SK-N-SH (cell line): Measurements from ENCODE around the gene FBXO27. TPM values are rescaled to one million over a fixed set of nuclear protein-coding genes. Genes with fewer than 3 reads are reported as not detected.

Experiments used
- CTCF ChIA-PET: fragments of 300-600, 350-600 bp; formaldehyde crosslinking; extraction: SDS; loops from one replicate; lab custom pipeline; 2021; lab: Yijun Ruan, JAX
- POLR2A ChIA-PET: fragments of 350-600 bp; sonication (Branson Sonifier 250); formaldehyde crosslinking; extraction: SDS; loops from one replicate; lab custom pipeline; 2020; ENCODE audit warnings: antibody characterized with exemption, inconsistent platforms; lab: Yijun Ruan, JAX
- DNase-seq: peaks from one replicate; pipeline ENCODE4 v3.0.0; 2012
- H2AFZ ChIP-seq: fragments of 200-600 bp; sonication (generic); 2 replicates; pipeline ENCODE4 v1.8.1; 2016; ENCODE audit warnings: antibody characterized with exemption, mild to moderate bottlenecking, low read depth
- H3F3A ChIP-seq: fragments of 200-600 bp; sonication (generic); replicated peaks from 2 replicates; pipeline ENCODE3; 2016; ENCODE audit warnings: antibody characterized with exemption, mild to moderate bottlenecking; ENCODE audit not compliant: insufficient read depth
- H3K27ac ChIP-seq, 2 experiments: fragments of 200-500 bp in 1 of 2; fragments of 200-600 bp in 1 of 2; sonication (Bioruptor generic) in 1 of 2; sonication (generic), shearing (Covaris generic) in 1 of 2; 2 replicates each; pipeline versions ENCODE4 v1.5.1 to v1.6.1; 2014 to 2016; ENCODE audit warnings: low read depth in 2 of 2, inconsistent platforms in 1 of 2, low read length in 1 of 2, mild to moderate bottlenecking in 1 of 2, mixed read lengths in 1 of 2
- H3K27me3 ChIP-seq: fragments of 200-600 bp; sonication (generic), shearing (Covaris generic); 2 replicates; pipeline ENCODE4 v1.6.1; 2016; ENCODE audit warnings: mixed run types; ENCODE audit not compliant: insufficient read depth
- H3K36me3 ChIP-seq, 2 experiments: fragments of 200-500 bp in 1 of 2; fragments of 200-600 bp in 1 of 2; sonication (Bioruptor generic) in 1 of 2; sonication (generic) in 1 of 2; replicated peaks in 1 of 2; 2 replicates each; pipeline versions ENCODE3 to v1.5.1; 2014 to 2016; ENCODE audit warnings: low read length in 1 of 2, mild to moderate bottlenecking in 1 of 2; ENCODE audit not compliant: insufficient read depth in 2 of 2, control insufficient read depth in 1 of 2
- H3K4me1 ChIP-seq, 2 experiments: fragments of 200-500 bp in 1 of 2; fragments of 200-600 bp in 1 of 2; sonication (Bioruptor generic) in 1 of 2; sonication (generic), shearing (Covaris generic) in 1 of 2; 2 replicates each; pipeline versions ENCODE4 v1.5.1 to v1.6.1; 2014 to 2016; ENCODE audit warnings: low read depth in 1 of 2, low read length in 1 of 2, mixed run types in 1 of 2; ENCODE audit not compliant: insufficient read depth in 2 of 2, control insufficient read depth in 1 of 2
- H3K4me2 ChIP-seq: fragments of 200-600 bp; sonication (generic), shearing (Covaris generic); 2 replicates; pipeline ENCODE4 v1.6.1; 2017; ENCODE audit warnings: mixed run types
- H3K4me3 ChIP-seq, 2 experiments: fragments of 200-500 bp in 1 of 2; fragments of 200-600 bp in 1 of 2; sonication (Bioruptor generic) in 1 of 2; sonication (generic), shearing (Covaris generic) in 1 of 2; 2 replicates each; pipeline versions ENCODE4 v1.5.1 to v1.8.1; 2014 to 2016; ENCODE audit warnings: low read depth in 2 of 2, inconsistent platforms in 1 of 2, low read length in 1 of 2, mild to moderate bottlenecking in 1 of 2, mixed read lengths in 1 of 2, moderate library complexity in 1 of 2
- H3K79me2 ChIP-seq: fragments of 200-600 bp; sonication (generic); 2 replicates; pipeline ENCODE4 v1.8.1; 2017; ENCODE audit warnings: mild to moderate bottlenecking; ENCODE audit not compliant: insufficient read depth
- H3K9ac ChIP-seq: fragments of 200-600 bp; sonication (generic); 2 replicates; pipeline ENCODE4 v1.6.1; 2017; ENCODE audit warnings: mixed run types
- H3K9me2 ChIP-seq: fragments of 200-600 bp; sonication (generic); 2 replicates; pipeline ENCODE4 v1.6.1; 2017; ENCODE audit warnings: mixed run types
- H3K9me3 ChIP-seq: fragments of 200-600 bp; sonication (generic); 2 replicates; pipeline ENCODE4 v1.6.1; 2017; ENCODE audit warnings: mixed run types, mild to moderate bottlenecking, moderate library complexity
- H4K20me1 ChIP-seq: fragments of 200-600 bp; sonication (generic); 2 replicates; pipeline ENCODE4 v1.6.1; 2017; ENCODE audit warnings: mild to moderate bottlenecking, mixed run types; ENCODE audit not compliant: insufficient read depth
- EP300 ChIP-seq, 2 experiments: IDR thresholded peaks; 2 replicates each; pipeline versions ENCODE4 v1.4.0 to v1.6.1; 2012; ENCODE audit warnings: borderline replicate concordance in 1 of 2, low read depth in 1 of 2, low read length in 1 of 2
- EZH2phosphoT487 ChIP-seq: fragments of 200-600 bp; sonication (generic); IDR thresholded peaks from 2 replicates; pipeline ENCODE4 v1.6.1; 2017; ENCODE audit warnings: low read depth, mixed run types, mild to moderate bottlenecking, antibody characterized with exemption, moderate library complexity, borderline replicate concordance
- FOXJ3 ChIP-seq: sonication (generic); formaldehyde crosslinking; IDR thresholded peaks from 2 replicates; pipeline ENCODE4 v1.5.1; 2020; ENCODE audit warnings: mild to moderate bottlenecking, missing genetic modification reagents
- GABPA ChIP-seq: IDR thresholded peaks from 2 replicates; pipeline ENCODE4 v1.4.0; 2012; ENCODE audit warnings: low read depth, mild to moderate bottlenecking
- GATA2 ChIP-seq: sonication (generic); formaldehyde crosslinking; IDR thresholded peaks from 2 replicates; pipeline ENCODE4 v1.5.0; 2020; ENCODE audit warnings: mild to moderate bottlenecking, missing genetic modification reagents
- IRF3 ChIP-seq: fragments of 150-350 bp; IDR thresholded peaks from 2 replicates; pipeline ENCODE4 v1.6.1; 2016; ENCODE audit warnings: mild to moderate bottlenecking, low read depth, low read length
- MXI1 ChIP-seq: IDR thresholded peaks from 2 replicates; pipeline ENCODE4 v1.6.1; 2012; ENCODE audit warnings: mild to moderate bottlenecking, low read depth, low read length, improper control_type of control experiment
- NFIC ChIP-seq: IDR thresholded peaks from 2 replicates; pipeline ENCODE4 v1.4.0; 2012; ENCODE audit warnings: borderline replicate concordance
- NRF1 ChIP-seq: IDR thresholded peaks from 2 replicates; pipeline ENCODE4 v1.6.1; 2012; ENCODE audit warnings: low read depth, mild to moderate bottlenecking, low read length
- RAD21 ChIP-seq: IDR thresholded peaks from 2 replicates; pipeline ENCODE4 v1.6.1; 2012; ENCODE audit warnings: mild to moderate bottlenecking, low read length
- RXRA ChIP-seq: IDR thresholded peaks from 2 replicates; pipeline ENCODE4 v1.4.0; 2012; ENCODE audit warnings: low read depth, mild to moderate bottlenecking, borderline replicate concordance
- SMC3 ChIP-seq: IDR thresholded peaks from 2 replicates; pipeline ENCODE4 v1.6.1; 2012; ENCODE audit warnings: low read depth, low read length, improper control_type of control experiment
- TAF1 ChIP-seq: IDR thresholded peaks from 2 replicates; pipeline ENCODE4 v1.6.1; 2012; ENCODE audit warnings: low read depth, mild to moderate bottlenecking, low read length, moderate library complexity, borderline replicate concordance
- USF1 ChIP-seq: IDR thresholded peaks from 2 replicates; pipeline ENCODE4 v1.4.0; 2012; ENCODE audit warnings: low read depth, borderline replicate concordance
- WGBS: methylation state at CpG from one replicate; pipeline ENCODE4 v1.1.6; 2017; ENCODE audit warnings: low lambda C conversion rate; 5-methylcytosine and 5-hydroxymethylcytosine counted together
- polyA plus RNA-seq, 3 experiments: library from polyadenylated mRNA; depleted of rRNA; stranded (reverse); fragments of >200 nt; gene quantifications; 2 replicates each; pipeline ENCODE4 v1.2.3, GENCODE V29; 2012
- TF ChIP-seq, protein P1 (sequence below): fragments of 150-350 bp; IDR thresholded peaks from 2 replicates; pipeline ENCODE4 v1.6.1; 2017; ENCODE audit warnings: antibody characterized with exemption, low read length, low read depth, borderline replicate concordance
- TF ChIP-seq, protein P2 (sequence below): IDR thresholded peaks from 2 replicates; pipeline ENCODE4 v1.4.0; 2012; ENCODE audit warnings: low read depth
- TF ChIP-seq, protein P3 (sequence below): IDR thresholded peaks from 2 replicates; pipeline ENCODE4 v1.4.0; 2012; ENCODE audit warnings: low read depth, borderline replicate concordance

Gene FBXO27
- polyA plus RNA-seq, 1 of the 3 experiments (the other 2 are of a cell fraction), result 5.8 TPM

DNA sequence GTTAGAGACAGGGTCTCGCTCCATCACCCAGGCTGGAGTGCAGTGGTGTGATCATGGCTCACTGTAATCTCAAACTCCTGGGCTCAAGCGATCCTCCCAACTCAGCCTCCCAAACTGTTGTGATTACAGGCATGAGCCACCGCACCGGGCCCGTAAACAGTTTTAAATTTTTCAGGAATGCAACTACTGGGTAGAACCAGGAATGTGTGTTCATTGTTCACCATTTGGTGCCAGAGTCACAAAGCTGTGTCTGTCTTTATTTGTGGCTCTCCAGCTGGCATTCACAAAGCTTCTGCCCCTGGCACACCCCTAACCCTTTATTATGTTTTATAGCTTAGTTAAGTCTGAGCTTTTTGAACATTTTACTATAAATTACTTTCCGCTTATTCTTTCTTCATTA lies 32.1 kb upstream of the FBXO27 start:
- Histone ChIP-seq H3K9me2 (no peaks in the 10 kb centered on the region), H3K27me3 (no peaks in the 10 kb centered on the region), H3K79me2 (no peaks in the 10 kb centered on the region), H3K9me3 (no peaks in the 10 kb centered on the region), H3K36me3 (no peaks in the 10 kb centered on the region), H4K20me1 (no peaks in the 10 kb centered on the region), H2AFZ (no peak overlapping the region), H3K9ac (no peak overlapping the region), H3F3A (no peaks in the 10 kb centered on the region), H3K4me3 (no peak overlapping the region), H3K27ac (no peak overlapping the region), H3K4me2 (no peak overlapping the region), H3K4me1 (no peaks in the 10 kb centered on the region)
- DNase-seq, result no peak
- 86% methylated on average over 6 of the region's 6 CpGs for WGBS
- ChIA-PET POLR2A (interaction anchor here (0.6 kb wide), 1 partner anchor 240 kb away, joined by 3 read pairs; no protein-coding TSS in a partner anchor), CTCF (interaction anchor here (2.5 kb wide), 1 partner anchor 13 kb away, joined by 12 read pairs; no protein-coding TSS in a partner anchor)
- TF ChIP-seq EP300 (IDR thresholded peaks at IDR 0.05; ENCODE audit: borderline replicate concordance in 1 of 2, low read depth in 1 of 2, low read length in 1 of 2) (no peak), IRF3 (no peak), NRF1 (no peak), MXI1 (no peak), RAD21 (no peak), RXRA (no peak), GABPA (no peak), FOXJ3 (CRISPR knock-in tag) (no peak), SMC3 (no peak), TAF1 (no peak), GATA2 (no peak), EZH2phosphoT487 (no peak), USF1 (no peak), NFIC (no peak)
- TF ChIP-seq, protein P1, sequence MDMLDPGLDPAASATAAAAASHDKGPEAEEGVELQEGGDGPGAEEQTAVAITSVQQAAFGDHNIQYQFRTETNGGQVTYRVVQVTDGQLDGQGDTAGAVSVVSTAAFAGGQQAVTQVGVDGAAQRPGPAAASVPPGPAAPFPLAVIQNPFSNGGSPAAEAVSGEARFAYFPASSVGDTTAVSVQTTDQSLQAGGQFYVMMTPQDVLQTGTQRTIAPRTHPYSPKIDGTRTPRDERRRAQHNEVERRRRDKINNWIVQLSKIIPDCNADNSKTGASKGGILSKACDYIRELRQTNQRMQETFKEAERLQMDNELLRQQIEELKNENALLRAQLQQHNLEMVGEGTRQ, result no peak
- TF ChIP-seq, protein P2, sequence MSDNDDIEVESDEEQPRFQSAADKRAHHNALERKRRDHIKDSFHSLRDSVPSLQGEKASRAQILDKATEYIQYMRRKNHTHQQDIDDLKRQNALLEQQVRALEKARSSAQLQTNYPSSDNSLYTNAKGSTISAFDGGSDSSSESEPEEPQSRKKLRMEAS, result no peak
- TF ChIP-seq, protein P3, sequence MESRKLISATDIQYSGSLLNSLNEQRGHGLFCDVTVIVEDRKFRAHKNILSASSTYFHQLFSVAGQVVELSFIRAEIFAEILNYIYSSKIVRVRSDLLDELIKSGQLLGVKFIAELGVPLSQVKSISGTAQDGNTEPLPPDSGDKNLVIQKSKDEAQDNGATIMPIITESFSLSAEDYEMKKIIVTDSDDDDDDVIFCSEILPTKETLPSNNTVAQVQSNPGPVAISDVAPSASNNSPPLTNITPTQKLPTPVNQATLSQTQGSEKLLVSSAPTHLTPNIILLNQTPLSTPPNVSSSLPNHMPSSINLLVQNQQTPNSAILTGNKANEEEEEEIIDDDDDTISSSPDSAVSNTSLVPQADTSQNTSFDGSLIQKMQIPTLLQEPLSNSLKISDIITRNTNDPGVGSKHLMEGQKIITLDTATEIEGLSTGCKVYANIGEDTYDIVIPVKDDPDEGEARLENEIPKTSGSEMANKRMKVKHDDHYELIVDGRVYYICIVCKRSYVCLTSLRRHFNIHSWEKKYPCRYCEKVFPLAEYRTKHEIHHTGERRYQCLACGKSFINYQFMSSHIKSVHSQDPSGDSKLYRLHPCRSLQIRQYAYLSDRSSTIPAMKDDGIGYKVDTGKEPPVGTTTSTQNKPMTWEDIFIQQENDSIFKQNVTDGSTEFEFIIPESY, result no peak
